ENCODE data around the gene MAT1A. TPM values are rescaled to one million over a fixed set of nuclear protein-coding genes. Genes with fewer than 3 reads are reported as not detected.

The MAT1A gene
- total RNA-seq: not detected in 2 replicates

GRCh38 chr10:80289451-80290287 lies at the start of gene MAT1A:
TSS of gene MAT1A (minus strand) at chr10:80289658. CDS start at chr10:80289423, 235 bp downstream.

Other genes starting within 250 kb of the MAT1A start
- gene TMEM254, start 211.0 kb downstream of the MAT1A start, total RNA-seq: 11.7 and 17.7 TPM in 2 replicates
- gene PLAC9, start 156.9 kb downstream of the MAT1A start, total RNA-seq: 89.7 and 128 TPM in 2 replicates
- 122 and 129 TPM in 2 replicates for gene ANXA11, start 84.1 kb downstream of the MAT1A start, total RNA-seq
- not detected in 2 replicates for gene DYDC1, start 67.1 kb upstream of the MAT1A start, total RNA-seq
- not detected in 2 replicates for gene DYDC2, start 67.1 kb upstream of the MAT1A start, total RNA-seq
- 1.3 and 2.9 TPM in 2 replicates for gene PRXL2A, start 118.9 kb upstream of the MAT1A start, total RNA-seq
- 15.1 and 22.7 TPM in 2 replicates for gene TSPAN14, start 164.7 kb upstream of the MAT1A start, total RNA-seq
- gene SH2D4B, start 248.2 kb upstream of the MAT1A start, total RNA-seq: not detected in 2 replicates